Activated CD4-positive, alpha-beta memory T cell treated with anti-CD3 and anti-CD28 coated beads for 36 hours (primary cell): ENCODE measurements around the gene RSBN1. TPM values are rescaled to one million over a fixed set of nuclear protein-coding genes. Genes with fewer than 3 reads are reported as not detected.
"Not testable (repeated sequence)": the region's sequence is repeated elsewhere in the genome, so short reads cannot be mapped to it uniquely, and the experiment has no call there.

ENCODE experiments used
- CTCF ChIA-PET: fragments of 350-600 bp; sonication (Branson Sonifier 250); formaldehyde crosslinking; loops from one replicate; lab custom pipeline; 2021; ENCODE audit warnings: antibody characterized with exemption, inconsistent platforms; lab: Charles Lee
- POLR2A ChIA-PET: fragments of 350-600 bp; sonication (Branson Sonifier 250); formaldehyde crosslinking; loops from one replicate; lab custom pipeline; 2021; ENCODE audit warnings: antibody characterized with exemption; lab: Charles Lee
- DNase-seq: peaks from one replicate; pipeline ENCODE4 v3.0.0-alpha.2; 2020
- H3K27ac Mint-ChIP-seq: one replicate; pipeline ENCODE4 v1.8.0; 2021; ENCODE audit warnings: mixed read lengths
- H3K27me3 Mint-ChIP-seq: one replicate; pipeline ENCODE4 v1.8.0; 2021; ENCODE audit warnings: mixed read lengths
- H3K36me3 Mint-ChIP-seq: one replicate; pipeline ENCODE4 v1.8.0; 2021; ENCODE audit warnings: mixed read lengths
- H3K4me1 Mint-ChIP-seq: one replicate; pipeline ENCODE4 v1.8.0; 2021; ENCODE audit warnings: low read depth, mixed read lengths
- H3K4me3 Mint-ChIP-seq: one replicate; pipeline ENCODE4 v1.8.0; 2021; ENCODE audit warnings: mild to moderate bottlenecking, mixed read lengths
- H3K9me3 Mint-ChIP-seq: one replicate; pipeline ENCODE4 v1.8.0; 2021; ENCODE audit warnings: mixed read lengths
- intact Hi-C: fragments of 100-400 bp; cut with micrococcal nuclease; formaldehyde crosslinking; loops from one replicate; pipeline ENCODE4 v1.15.1; 2023
- total RNA-seq, 2 experiments: library from RNA; stranded (reverse); gene quantifications; one replicate each; pipeline ENCODE4 v1.2.3, GENCODE V29; 2021

The RSBN1 gene
- total RNA-seq, 2 experiments from 2014 or later, result 17.5 to 18.5 TPM

DNA sequence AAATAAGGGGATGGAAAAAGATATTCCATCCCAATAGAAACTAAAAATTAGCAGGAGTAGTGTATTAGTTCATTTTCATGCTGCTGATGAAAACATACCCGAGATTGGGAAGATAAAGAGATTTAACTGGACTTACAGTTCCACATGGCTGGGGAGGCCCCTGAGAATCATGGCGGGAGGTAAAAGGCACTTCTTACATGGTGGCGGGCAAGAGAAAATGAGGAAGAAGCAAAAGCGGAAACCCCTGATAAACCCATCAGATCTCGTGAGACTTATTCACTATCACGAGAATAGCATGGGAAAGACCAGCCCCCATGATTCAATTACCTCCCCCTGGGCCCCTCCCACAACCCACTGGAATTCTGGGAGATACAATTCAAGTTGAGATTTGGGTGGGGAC lies 94.8 kb downstream of the RSBN1 start:
- intact Hi-C loops, H3K27me3 Mint-ChIP-seq, DNase-seq, H3K4me3 Mint-ChIP-seq, POLR2A ChIA-PET, H3K27ac Mint-ChIP-seq, CTCF ChIA-PET, H3K4me1 Mint-ChIP-seq: not testable (repeated sequence)
- peaks cover 47% of the 10 kb centered on the region for H3K36me3 Mint-ChIP-seq
- peaks cover 21% of the 10 kb centered on the region for H3K9me3 Mint-ChIP-seq

DNA sequence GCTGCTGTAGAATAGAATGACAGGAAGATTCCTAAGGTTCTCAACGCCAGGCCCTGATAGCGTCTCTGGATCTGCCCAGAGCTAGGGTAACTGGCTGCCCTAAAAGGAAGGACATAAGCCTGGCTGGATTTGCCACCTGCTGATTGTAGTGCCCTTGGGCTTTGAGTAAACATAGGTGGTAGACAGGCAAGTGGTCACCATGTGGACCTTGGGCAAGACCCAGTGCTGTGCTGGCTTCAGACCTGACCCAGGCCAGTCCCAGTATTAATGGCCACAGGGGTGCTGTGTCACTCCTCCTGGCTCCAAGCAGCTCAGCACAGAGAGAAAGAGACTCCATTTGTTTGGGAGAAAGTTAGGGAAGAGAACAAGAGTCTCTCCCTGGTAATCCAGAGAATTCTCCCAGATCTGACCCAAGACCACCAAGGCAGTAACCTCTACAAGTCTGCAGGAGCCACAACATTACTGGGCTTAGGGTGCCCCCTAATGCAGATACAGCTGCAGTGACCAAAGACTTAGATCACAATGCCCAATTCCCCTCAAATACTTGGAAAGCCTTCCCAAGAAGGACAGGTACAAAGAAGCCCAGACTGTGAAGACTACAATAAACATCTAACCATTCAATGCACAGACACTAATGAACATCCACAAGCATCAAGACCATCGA lies 97.5 kb downstream of the RSBN1 start:
- intact Hi-C loops, result no loop called here
- no peak overlapping the region for H3K4me3 Mint-ChIP-seq
- peaks cover 39% of the 10 kb centered on the region for H3K36me3 Mint-ChIP-seq
- ChIA-PET CTCF (no interaction called here), POLR2A (no interaction called here)
- H3K4me1 Mint-ChIP-seq, result peaks cover 2% of the 10 kb centered on the region
- H3K9me3 Mint-ChIP-seq, result peaks cover 17% of the 10 kb centered on the region
- H3K27ac Mint-ChIP-seq, result no peak overlapping the region
- H3K27me3 Mint-ChIP-seq, result no peaks in the 10 kb centered on the region
- DNase-seq, result no peak

Other genes with a start within 250 kb of the RSBN1 start
- 10 to 100 TPM; 12.6 to 12.9 TPM for gene PHTF1, start 53.0 kb downstream of the RSBN1 start, total RNA-seq
- 10 to 100 TPM; 45.2 to 45.7 TPM for gene PTPN22, start 59.2 kb upstream of the RSBN1 start, total RNA-seq
- gene BCL2L15, start 75.1 kb upstream of the RSBN1 start, total RNA-seq, result under 1 TPM; 0.22 to 0.93 TPM
- gene AP4B1, start 92.3 kb upstream of the RSBN1 start, total RNA-seq, result 10 to 100 TPM; 41.4 to 42.2 TPM
- gene DCLRE1B, start 92.8 kb upstream of the RSBN1 start, total RNA-seq, result 10 to 100 TPM; 19.4 to 19.6 TPM
- gene HIPK1, start 116.8 kb upstream of the RSBN1 start, total RNA-seq, result 10 to 100 TPM; 55.3 to 55.7 TPM
- under 1 TPM in 1 of 2 experiments, not detected in 1; 0.21 TPM for gene OLFML3, start 167.0 kb upstream of the RSBN1 start, total RNA-seq